HFFc6 (cell line): ENCODE measurements around the gene ARG2. TPM values are rescaled to one million over a fixed set of nuclear protein-coding genes. Genes with fewer than 3 reads are reported as not detected.
"Not testable (repeated sequence)": the region's sequence is repeated elsewhere in the genome, so short reads cannot be mapped to it uniquely, and the experiment has no call there.

Experiments used
- DNase-seq: peaks from one replicate; pipeline ENCODE4 v3.0.0-alpha.2; 2018
- H3K27ac Mint-ChIP-seq: 2 replicates; pipeline ENCODE4 v1.8.0; 2020; ENCODE audit warnings: mild to moderate bottlenecking, mixed read lengths
- H3K27me3 Mint-ChIP-seq: 2 replicates; pipeline ENCODE4 v1.8.0; 2021; ENCODE audit warnings: mild to moderate bottlenecking, moderate library complexity, mixed read lengths; ENCODE audit not compliant: insufficient read depth
- H3K36me3 Mint-ChIP-seq: 2 replicates; pipeline ENCODE4 v1.8.0; 2021; ENCODE audit warnings: low read depth, mixed read lengths
- H3K4me1 Mint-ChIP-seq: 2 replicates; pipeline ENCODE4 v1.8.0; 2020; ENCODE audit warnings: low read depth, mixed read lengths
- H3K4me3 Mint-ChIP-seq: 2 replicates; pipeline ENCODE4 v1.8.0; 2020; ENCODE audit warnings: mild to moderate bottlenecking, moderate library complexity, mixed read lengths
- H3K9me3 Mint-ChIP-seq: 2 replicates; pipeline ENCODE4 v1.8.0; 2020; ENCODE audit warnings: mild to moderate bottlenecking, mixed read lengths
- CTCF ChIP-seq: fragments of 200-600 bp; sonication (generic); IDR thresholded peaks from 2 replicates; pipeline ENCODE4 v1.5.0; 2021; ENCODE audit warnings: antibody characterized with exemption, mild to moderate bottlenecking
- total RNA-seq, 6 experiments: library from RNA; stranded (reverse); fragmentation: NEBNext Ultra II Directional; extraction: Animal tissue kit (Norgen Biotek cat#: 25700); gene quantifications; 2 replicates in 1 of 6; 3 replicates in 5 of 6; pipeline ENCODE4 v1.2.3, GENCODE V29; 2021

The ARG2 gene
- total RNA-seq, 6 experiments from 2014 or later, result 1.4 to 2.2 (median 1.9) TPM

DNA sequence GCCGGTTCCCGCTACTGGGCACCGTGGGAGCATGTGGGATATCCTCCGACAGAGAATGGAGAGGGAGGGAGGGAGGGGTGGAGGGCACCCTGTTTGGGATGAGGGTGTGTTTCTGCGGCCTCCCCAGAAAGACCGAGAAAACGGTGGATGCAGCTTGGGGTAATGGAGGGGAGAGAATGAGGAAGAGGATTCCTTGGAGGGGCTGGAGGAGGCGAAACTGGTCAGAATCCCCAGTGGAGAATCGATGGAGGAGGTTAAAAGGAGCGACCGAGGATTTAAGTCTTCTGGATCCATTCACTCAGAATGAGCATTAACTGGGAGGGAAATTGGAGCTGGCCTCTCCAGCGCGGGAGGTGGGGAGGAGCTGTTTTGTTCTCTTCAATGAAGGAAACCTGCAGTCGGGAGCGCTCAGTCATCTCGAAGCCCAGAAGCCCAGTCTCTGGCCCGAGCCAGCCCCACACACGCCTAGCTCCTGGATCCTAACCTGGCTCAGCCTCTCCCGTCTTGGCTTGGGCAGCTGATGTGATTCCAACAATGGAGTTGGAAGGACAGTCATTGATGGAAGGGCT lies 581 bp downstream of the ARG2 start:
- H3K27me3 Mint-ChIP-seq, result peaks cover 3% of the 10 kb centered on the region
- TF ChIP-seq CTCF, result no peak
- H3K4me1 Mint-ChIP-seq, result peaks cover 49% of the 10 kb centered on the region
- H3K27ac Mint-ChIP-seq, result peak overlapping the region; percentile 65
- no peaks in the 10 kb centered on the region for H3K36me3 Mint-ChIP-seq
- no peaks in the 10 kb centered on the region for H3K9me3 Mint-ChIP-seq
- DNase-seq, result no peak
- H3K4me3 Mint-ChIP-seq, result peak overlapping the region; percentile 87

- H3K27me3 Mint-ChIP-seq, result peaks cover 3% of the 10 kb centered on the region; the same call in 1 of the 2 replicates
- H3K4me1 Mint-ChIP-seq, result peaks cover 41% of the 10 kb centered on the region
- peak overlapping the region; percentile 56 for H3K4me3 Mint-ChIP-seq
- H3K9me3 Mint-ChIP-seq, result no peaks in the 10 kb centered on the region
- peak overlapping the region; percentile 89 for H3K27ac Mint-ChIP-seq
- no peaks in the 10 kb centered on the region for H3K36me3 Mint-ChIP-seq
- DNase-seq, result peak; percentile 81
- TF ChIP-seq CTCF, result no peak
Observed at GRCh38 chr14:67622675-67623074, 3.0 kb downstream of the ARG2 start.

GRCh38 chr14:67623114-67623513 lies 3.4 kb downstream of the ARG2 start:
- DNase-seq, result no peak
- Mint-ChIP-seq H3K36me3 (no peaks in the 10 kb centered on the region), H3K4me3 (peak overlapping the region; percentile 56), H3K4me1 (peaks cover 41% of the 10 kb centered on the region), H3K27me3 (peaks cover 3% of the 10 kb centered on the region; the same call in 1 of the 2 replicates), H3K27ac (peak overlapping the region; percentile 89), H3K9me3 (no peaks in the 10 kb centered on the region)
- no peak for TF ChIP-seq CTCF

DNA sequence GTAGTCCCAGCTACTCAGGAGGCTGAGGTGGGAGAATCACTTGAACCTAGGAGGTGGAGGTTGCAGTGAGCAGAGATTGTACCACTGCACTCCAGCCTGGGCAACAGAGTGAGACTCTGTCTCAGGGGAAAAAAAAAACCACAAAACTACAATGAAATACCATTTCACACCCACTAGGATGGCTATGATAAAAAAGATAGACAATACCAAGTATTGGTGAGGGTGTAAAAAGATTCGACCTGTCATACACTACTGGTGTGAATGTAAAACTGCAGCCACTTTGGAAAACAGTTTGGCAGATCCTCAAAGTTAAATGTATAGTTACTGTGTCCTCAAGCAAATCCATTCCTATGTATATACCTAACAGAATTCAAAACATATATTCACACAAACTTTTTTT lies 6.4 kb downstream of the ARG2 start:
- H3K36me3 Mint-ChIP-seq, H3K27me3 Mint-ChIP-seq, H3K4me3 Mint-ChIP-seq, H3K27ac Mint-ChIP-seq, H3K9me3 Mint-ChIP-seq, DNase-seq: not testable (repeated sequence)
- H3K4me1 Mint-ChIP-seq, result peaks cover 18% of the 10 kb centered on the region

- H3K4me3 Mint-ChIP-seq, result no peak overlapping the region
- DNase-seq, result no peak
- peaks cover 10% of the 10 kb centered on the region for H3K4me1 Mint-ChIP-seq
- H3K9me3 Mint-ChIP-seq, result no peaks in the 10 kb centered on the region
- TF ChIP-seq CTCF, result no peak
- no peaks in the 10 kb centered on the region for H3K36me3 Mint-ChIP-seq
- H3K27me3 Mint-ChIP-seq, result peaks cover 5% of the 10 kb centered on the region; the same call in 1 of the 2 replicates
- H3K27ac Mint-ChIP-seq, result no peak overlapping the region
Observed at GRCh38 chr14:67627519-67627918, 7.8 kb downstream of the ARG2 start.

DNA sequence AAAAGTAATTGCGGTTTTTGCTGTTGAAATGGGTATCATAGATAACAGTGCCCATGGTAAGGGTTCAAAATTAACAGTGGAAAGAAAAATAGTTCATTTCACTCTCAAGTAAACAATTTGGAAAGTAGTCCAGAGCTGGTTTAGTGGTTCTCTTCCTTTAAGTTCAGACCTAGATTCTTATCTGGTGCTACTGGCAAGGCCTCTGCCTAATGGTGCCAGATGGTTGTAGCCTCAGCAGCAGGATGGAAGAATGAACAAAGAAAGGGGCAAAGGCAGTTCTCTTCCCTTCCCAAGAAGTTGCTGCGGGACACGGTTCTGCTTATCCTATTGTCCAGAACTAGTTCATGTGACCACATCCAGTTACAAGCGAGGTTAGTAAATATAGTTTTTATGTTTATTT lies 10.5 kb downstream of the ARG2 start:
- peaks cover 5% of the 10 kb centered on the region for H3K27me3 Mint-ChIP-seq
- no peak overlapping the region for H3K4me3 Mint-ChIP-seq
- H3K36me3 Mint-ChIP-seq, result no peaks in the 10 kb centered on the region
- H3K9me3 Mint-ChIP-seq, result no peaks in the 10 kb centered on the region
- no peaks in the 10 kb centered on the region for H3K4me1 Mint-ChIP-seq
- H3K27ac Mint-ChIP-seq, result no peak overlapping the region
- DNase-seq, result no peak
- no peak for TF ChIP-seq CTCF
